ENCODE results near the gene SLC9A9.

Gene SLC9A9

GRCh38 chr3:143360244-143360643, 488.0 kb downstream of the SLC9A9 start:
- peaks cover 4% of the 10 kb centered on the region for H3K36me3 ChIP-seq (replicated peaks; ENCODE audit: low read depth, low read length)
- TF ChIP-seq EZH2phosphoT487 (IDR thresholded peaks at IDR 0.05; ENCODE audit: low read depth), result no peak
- TF ChIP-seq, protein P1, sequence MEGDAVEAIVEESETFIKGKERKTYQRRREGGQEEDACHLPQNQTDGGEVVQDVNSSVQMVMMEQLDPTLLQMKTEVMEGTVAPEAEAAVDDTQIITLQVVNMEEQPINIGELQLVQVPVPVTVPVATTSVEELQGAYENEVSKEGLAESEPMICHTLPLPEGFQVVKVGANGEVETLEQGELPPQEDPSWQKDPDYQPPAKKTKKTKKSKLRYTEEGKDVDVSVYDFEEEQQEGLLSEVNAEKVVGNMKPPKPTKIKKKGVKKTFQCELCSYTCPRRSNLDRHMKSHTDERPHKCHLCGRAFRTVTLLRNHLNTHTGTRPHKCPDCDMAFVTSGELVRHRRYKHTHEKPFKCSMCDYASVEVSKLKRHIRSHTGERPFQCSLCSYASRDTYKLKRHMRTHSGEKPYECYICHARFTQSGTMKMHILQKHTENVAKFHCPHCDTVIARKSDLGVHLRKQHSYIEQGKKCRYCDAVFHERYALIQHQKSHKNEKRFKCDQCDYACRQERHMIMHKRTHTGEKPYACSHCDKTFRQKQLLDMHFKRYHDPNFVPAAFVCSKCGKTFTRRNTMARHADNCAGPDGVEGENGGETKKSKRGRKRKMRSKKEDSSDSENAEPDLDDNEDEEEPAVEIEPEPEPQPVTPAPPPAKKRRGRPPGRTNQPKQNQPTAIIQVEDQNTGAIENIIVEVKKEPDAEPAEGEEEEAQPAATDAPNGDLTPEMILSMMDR (IDR thresholded peaks at IDR 0.05; ENCODE audit: low read depth, low read length), result no peak
- H3K9me3 ChIP-seq (ENCODE audit: insufficient read depth, low read length), result no peaks in the 10 kb centered on the region
- H3K79me2 ChIP-seq (ENCODE audit: low read length), result no peaks in the 10 kb centered on the region
- H3K27ac ChIP-seq (ENCODE audit: low read length), result no peak overlapping the region
- no peaks in the 10 kb centered on the region for H4K20me1 ChIP-seq (ENCODE audit: insufficient read depth, low read length)
- H3K27me3 ChIP-seq (ENCODE audit: low read depth, low read length), result no peaks in the 10 kb centered on the region
- no peak overlapping the region for H3K4me3 ChIP-seq (ENCODE audit: low read length)
- H3K4me2 ChIP-seq (ENCODE audit: low read length), result no peak overlapping the region
- no peak overlapping the region for H2AFZ ChIP-seq (ENCODE audit: low read depth, low read length)
- H3K4me1 ChIP-seq (ENCODE audit: low read length), result peaks cover 7% of the 10 kb centered on the region
- no peak overlapping the region for H3K9ac ChIP-seq (ENCODE audit: low read length)

GRCh38 chr3:143358793-143359491, 489.3 kb downstream of the SLC9A9 start:
- Histone ChIP-seq H3K27ac (ENCODE audit: low read length) (no peak overlapping the region), H3K27me3 (ENCODE audit: low read depth, low read length) (no peaks in the 10 kb centered on the region), H3K36me3 (replicated peaks; ENCODE audit: low read depth, low read length) (peaks cover 4% of the 10 kb centered on the region), H3K4me2 (ENCODE audit: low read length) (no peak overlapping the region), H3K79me2 (ENCODE audit: low read length) (no peaks in the 10 kb centered on the region), H3K9me3 (ENCODE audit: insufficient read depth, low read length) (no peaks in the 10 kb centered on the region), H2AFZ (ENCODE audit: low read depth, low read length) (no peak overlapping the region), H4K20me1 (ENCODE audit: insufficient read depth, low read length) (no peaks in the 10 kb centered on the region), H3K9ac (ENCODE audit: low read length) (no peak overlapping the region), H3K4me1 (ENCODE audit: low read length) (peaks cover 7% of the 10 kb centered on the region), H3K4me3 (ENCODE audit: low read length) (no peak overlapping the region)
- TF ChIP-seq EZH2phosphoT487 (IDR thresholded peaks at IDR 0.05; ENCODE audit: low read depth), result no peak

DNA sequence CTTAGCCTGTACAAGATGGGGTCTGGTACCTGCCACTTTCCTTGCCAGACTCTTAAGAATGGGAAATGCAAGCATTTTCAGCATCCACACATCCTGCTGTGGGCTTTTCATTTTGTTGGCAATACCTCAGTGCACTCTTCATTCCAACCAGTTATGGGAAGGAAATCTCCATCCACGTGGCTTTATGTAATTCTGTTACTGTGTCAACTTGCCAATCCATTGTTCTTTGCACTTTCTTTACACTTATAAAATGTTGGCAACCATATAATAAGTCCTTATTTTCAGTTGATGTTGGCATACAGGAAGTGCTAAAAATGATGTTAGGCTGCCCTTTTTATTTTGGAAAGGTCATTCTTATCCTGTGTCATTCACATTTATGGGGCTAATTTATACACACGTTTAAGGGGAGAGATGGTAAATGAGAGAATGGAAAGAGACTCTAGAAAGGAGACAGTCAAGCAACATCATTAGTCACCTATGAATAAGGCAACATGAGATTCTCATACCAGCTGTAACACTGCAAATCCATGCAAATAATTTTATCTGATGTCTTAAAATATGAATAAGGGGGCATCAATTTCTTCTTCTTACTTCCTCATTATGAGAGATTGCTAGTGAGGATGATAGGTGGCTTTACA, 490.0 kb downstream of the SLC9A9 start:
- Histone ChIP-seq H3K79me2 (ENCODE audit: low read length) (no peaks in the 10 kb centered on the region), H3K4me3 (ENCODE audit: low read length) (no peak overlapping the region), H4K20me1 (ENCODE audit: insufficient read depth, low read length) (no peaks in the 10 kb centered on the region), H2AFZ (ENCODE audit: low read depth, low read length) (no peak overlapping the region), H3K27me3 (ENCODE audit: low read depth, low read length) (no peaks in the 10 kb centered on the region), H3K4me2 (ENCODE audit: low read length) (no peak overlapping the region), H3K9ac (ENCODE audit: low read length) (no peak overlapping the region), H3K27ac (ENCODE audit: low read length) (no peak overlapping the region), H3K4me1 (ENCODE audit: low read length) (peaks cover 7% of the 10 kb centered on the region), H3K36me3 (replicated peaks; ENCODE audit: low read depth, low read length) (peaks cover 4% of the 10 kb centered on the region), H3K9me3 (ENCODE audit: insufficient read depth, low read length) (no peaks in the 10 kb centered on the region)
- TF ChIP-seq, protein P1 (IDR thresholded peaks at IDR 0.05; ENCODE audit: low read depth, low read length), result no peak
- no peak for TF ChIP-seq EZH2phosphoT487 (IDR thresholded peaks at IDR 0.05; ENCODE audit: low read depth)

DNA sequence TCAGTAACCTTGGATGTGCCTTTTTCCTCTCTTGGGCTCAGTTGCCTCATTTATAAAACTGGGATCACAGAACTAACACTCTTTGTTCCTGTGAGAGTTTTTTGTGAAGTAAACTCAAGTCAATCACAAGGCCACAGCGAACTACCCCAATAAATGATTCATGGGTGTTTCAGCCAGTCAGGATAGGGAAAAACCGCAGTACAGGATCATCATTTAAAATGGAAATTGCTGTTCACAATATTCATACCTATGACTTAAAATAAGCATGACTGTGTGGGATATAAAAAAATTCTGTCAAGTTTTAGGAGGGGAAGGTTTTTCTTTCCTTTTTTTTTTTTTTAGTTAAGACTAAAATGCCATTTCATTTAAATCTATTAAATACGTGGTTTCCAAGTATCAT, 490.6 kb downstream of the SLC9A9 start:
- H3K4me2 ChIP-seq (ENCODE audit: low read length), result no peak overlapping the region
- no peaks in the 10 kb centered on the region for H3K79me2 ChIP-seq (ENCODE audit: low read length)
- H3K4me3 ChIP-seq (ENCODE audit: low read length), result no peak overlapping the region
- H2AFZ ChIP-seq (ENCODE audit: low read depth, low read length), result no peak overlapping the region
- TF ChIP-seq, protein P1 (IDR thresholded peaks at IDR 0.05; ENCODE audit: low read depth, low read length), result no peak
- no peak for TF ChIP-seq EZH2phosphoT487 (IDR thresholded peaks at IDR 0.05; ENCODE audit: low read depth)
- no peak overlapping the region for H3K27ac ChIP-seq (ENCODE audit: low read length)
- no peaks in the 10 kb centered on the region for H3K9me3 ChIP-seq (ENCODE audit: insufficient read depth, low read length)
- H3K4me1 ChIP-seq (ENCODE audit: low read length), result peaks cover 11% of the 10 kb centered on the region
- H3K36me3 ChIP-seq (replicated peaks; ENCODE audit: low read depth, low read length), result peaks cover 4% of the 10 kb centered on the region
- H3K27me3 ChIP-seq (ENCODE audit: low read depth, low read length), result no peaks in the 10 kb centered on the region
- no peak overlapping the region for H3K9ac ChIP-seq (ENCODE audit: low read length)
- H4K20me1 ChIP-seq (ENCODE audit: insufficient read depth, low read length), result no peaks in the 10 kb centered on the region
